HCT116 (cell line): Measurements from ENCODE around the gene SNAP47. TPM values are rescaled to one million over a fixed set of nuclear protein-coding genes. Genes with fewer than 3 reads are reported as not detected.

Experiments
- ATAC-seq: fragments of 200-7000 bp; cut with Tn5 transposase; 2 replicates; pipeline ENCODE4 v1.9.1; 2020; ENCODE audit warnings: mild to moderate bottlenecking, moderate library complexity
- BruUV-seq: library from RNA; stranded (reverse); fragments of 400-500 nt; replicated peaks from 2 replicates; lab custom pipeline; 2021; lab: Mats Ljungman, UMichigan
- CTCF ChIA-PET: fragments of 300-600 bp; sonication (Branson Sonifier 250); formaldehyde crosslinking; loops from one replicate; lab custom pipeline; 2021; ENCODE audit warnings: antibody characterized with exemption; lab: Charles Lee
- POLR2A ChIA-PET: fragments of 300-600, 350-600 bp; sonication (Branson Sonifier 250); formaldehyde crosslinking; loops from one replicate; lab custom pipeline; 2021; ENCODE audit warnings: antibody characterized with exemption; lab: Charles Lee
- RAD21 ChIA-PET, 2 experiments: fragments of 300-600 bp; sonication (Branson Sonifier 250); formaldehyde crosslinking; loops; one replicate each; lab custom pipeline; 2023; ENCODE audit warnings: low total read pairs in 2 of 2; ENCODE audit not compliant: uncharacterized antibody in 2 of 2, unreplicated experiment in 2 of 2, low non-redundant PET in 1 of 2; lab: Charles Lee
- DNase-seq: peaks from one replicate; pipeline ENCODE4 v3.0.0-alpha.2; 2010; ENCODE audit warnings: low read depth, low spot score
- H2AFZ ChIP-seq: fragments of 200-600 bp; shearing (Covaris generic), sonication (generic); 2 replicates; pipeline ENCODE4 v1.6.1; 2017; ENCODE audit warnings: low read depth, mixed run types, mixed read lengths, antibody characterized with exemption, low read length; ENCODE audit not compliant: poor library complexity, severe bottlenecking
- H3K27ac ChIP-seq: 2 replicates; pipeline ENCODE4 v1.5.1; 2012; ENCODE audit warnings: low read depth, low read length
- H3K27me3 ChIP-seq: fragments of 200-600 bp; sonication (generic); 2 replicates; pipeline ENCODE4 v1.6.1; 2016; ENCODE audit warnings: mixed run types, low read length, mixed read lengths; ENCODE audit not compliant: insufficient read depth
- H3K36me3 ChIP-seq, 2 experiments: fragments of 200-500 bp in 1 of 2; fragments of 200-600 bp in 1 of 2; sonication (Bioruptor generic) in 1 of 2; sonication (generic) in 1 of 2; 2 replicates each; pipeline versions ENCODE4 v1.5.1 to v1.6.1; 2014 to 2016; ENCODE audit warnings: low read length in 2 of 2, inconsistent platforms in 1 of 2, mixed read lengths in 1 of 2, mixed run types in 1 of 2; ENCODE audit not compliant: insufficient read depth in 2 of 2, control insufficient read depth in 1 of 2
- H3K4me1 ChIP-seq, 2 experiments: fragments of 200-600 bp in 1 of 2; sonication (generic) in 1 of 2; 2 replicates each; pipeline versions ENCODE4 v1.5.1 to v1.6.1; 2012 to 2017; ENCODE audit warnings: low read length in 2 of 2, inconsistent platforms in 1 of 2, mild to moderate bottlenecking in 1 of 2, mixed read lengths in 1 of 2, mixed run types in 1 of 2, moderate library complexity in 1 of 2; ENCODE audit not compliant: insufficient read depth in 2 of 2, control insufficient read depth in 1 of 2
- H3K4me2 ChIP-seq: fragments of 200-600 bp; sonication (generic); 2 replicates; pipeline ENCODE4 v1.6.1; 2017; ENCODE audit warnings: mixed run types, low read length, mixed read lengths
- H3K4me3 ChIP-seq, 2 experiments: fragments of 200-600 bp in 1 of 2; sonication (generic) in 1 of 2; replicated peaks in 1 of 2; 2 replicates each; pipeline ENCODE4 v1.5.1; 2011 to 2016; ENCODE audit warnings: low read length in 2 of 2, control low read depth in 1 of 2, low read depth in 1 of 2, mild to moderate bottlenecking in 1 of 2, mixed read lengths in 1 of 2, mixed run types in 1 of 2
- H3K79me2 ChIP-seq: fragments of 200-600 bp; sonication (generic); 2 replicates; pipeline ENCODE4 v1.6.1; 2017; ENCODE audit warnings: mild to moderate bottlenecking, mixed run types, low read length, moderate library complexity, mixed read lengths; ENCODE audit not compliant: insufficient read depth
- H3K9ac ChIP-seq: fragments of 200-600 bp; sonication (generic); 2 replicates; pipeline ENCODE4 v1.6.1; 2016; ENCODE audit warnings: low read length, mixed read lengths
- H3K9me2 ChIP-seq: fragments of 200-600 bp; sonication (generic), shearing (Covaris generic); 2 replicates; pipeline ENCODE4 v1.6.1; 2017; ENCODE audit warnings: mixed run types, mild to moderate bottlenecking, moderate library complexity; ENCODE audit not compliant: insufficient read depth
- H3K9me3 ChIP-seq, 2 experiments: fragments of 200-500 bp in 1 of 2; fragments of 200-600 bp in 1 of 2; sonication (Bioruptor generic) in 1 of 2; sonication (generic) in 1 of 2; 2 replicates each; pipeline ENCODE4 v1.6.1; 2014 to 2017; ENCODE audit warnings: low read length in 2 of 2, mixed read lengths in 2 of 2, inconsistent platforms in 1 of 2, low read depth in 1 of 2, mild to moderate bottlenecking in 1 of 2, mixed run types in 1 of 2, moderate library complexity in 1 of 2; ENCODE audit not compliant: control insufficient read depth in 1 of 2, insufficient read depth in 1 of 2
- H4K20me1 ChIP-seq: fragments of 200-600 bp; sonication (generic), shearing (Covaris generic); 2 replicates; pipeline ENCODE4 v1.6.1; 2017; ENCODE audit warnings: mixed run types, mild to moderate bottlenecking, moderate library complexity; ENCODE audit not compliant: insufficient read depth
- CBX3 ChIP-seq: IDR thresholded peaks from 2 replicates; pipeline ENCODE4 v1.6.1; 2012; ENCODE audit warnings: low read depth
- CTCF ChIP-seq, 3 experiments: fragments of 200-600 bp in 1 of 3; sonication (generic) in 1 of 3; IDR thresholded peaks in 2 of 3; conservative IDR thresholded peaks in 1 of 3; 2 replicates each; pipeline ENCODE4 v1.5.1; 2012 to 2017; ENCODE audit warnings: low read depth in 2 of 3, low read length in 2 of 3, antibody characterized with exemption in 1 of 3, borderline replicate concordance in 1 of 3, control low read depth in 1 of 3, mild to moderate bottlenecking in 1 of 3, mixed read lengths in 1 of 3, mixed run types in 1 of 3, moderate library complexity in 1 of 3; ENCODE audit not compliant: insufficient read depth in 1 of 3
- EGR1 ChIP-seq: IDR thresholded peaks from 2 replicates; pipeline ENCODE4 v1.6.1; 2012; ENCODE audit warnings: low read depth
- ELF1 ChIP-seq: IDR thresholded peaks from 2 replicates; pipeline ENCODE4 v1.6.1; 2012; ENCODE audit warnings: low read depth, borderline replicate concordance
- EZH2 ChIP-seq: fragments of 200-600 bp; sonication (generic); IDR thresholded peaks from 2 replicates; pipeline ENCODE4 v1.6.1; 2017; ENCODE audit warnings: antibody characterized with exemption, mixed run types
- EZH2phosphoT487 ChIP-seq: fragments of 200-600 bp; IDR thresholded peaks from 2 replicates; pipeline ENCODE4 v1.6.1; 2018; ENCODE audit warnings: antibody characterized with exemption, borderline replicate concordance
- FOSL1 ChIP-seq: IDR thresholded peaks from 2 replicates; pipeline ENCODE4 v1.6.1; 2012; ENCODE audit warnings: low read depth
- JUND ChIP-seq: IDR thresholded peaks from 2 replicates; pipeline ENCODE4 v1.6.1; 2012
- MAX ChIP-seq: IDR thresholded peaks from 2 replicates; pipeline ENCODE4 v1.6.1; 2012
- POLR2A ChIP-seq: IDR thresholded peaks from 2 replicates; pipeline ENCODE4 v1.7.0; 2011; ENCODE audit warnings: borderline replicate concordance; ENCODE audit not compliant: insufficient read depth, insufficient read length; ENCODE audit errors: extremely low read depth
- RAD21 ChIP-seq: IDR thresholded peaks from 2 replicates; pipeline ENCODE4 v1.6.1; 2012; ENCODE audit warnings: low read depth, mild to moderate bottlenecking
- REST ChIP-seq: IDR thresholded peaks from 2 replicates; pipeline ENCODE4 v1.6.1; 2012; ENCODE audit warnings: low read depth
- SIN3A ChIP-seq: IDR thresholded peaks from 2 replicates; pipeline ENCODE4 v1.6.1; 2012; ENCODE audit warnings: low read depth
- SP1 ChIP-seq: IDR thresholded peaks from 2 replicates; pipeline ENCODE4 v1.6.1; 2012; ENCODE audit warnings: low read depth
- TCF7L2 ChIP-seq: IDR thresholded peaks from 2 replicates; pipeline ENCODE4 v1.7.0; 2011; ENCODE audit warnings: borderline replicate concordance, inconsistent platforms; ENCODE audit not compliant: insufficient read depth, insufficient read length; ENCODE audit errors: extremely low read depth
- YY1 ChIP-seq: IDR thresholded peaks from 2 replicates; pipeline ENCODE4 v1.6.1; 2011; ENCODE audit warnings: low read length, low read depth, moderate library complexity, mild to moderate bottlenecking; ENCODE audit not compliant: insufficient replicate concordance; ENCODE audit errors: extremely low read depth
- ZBTB33 ChIP-seq: IDR thresholded peaks from 2 replicates; pipeline ENCODE4 v1.6.1; 2011; ENCODE audit warnings: mild to moderate bottlenecking, low read length, moderate library complexity; ENCODE audit not compliant: insufficient replicate concordance; ENCODE audit errors: extremely low read depth
- ZFX ChIP-seq: fragments of 450-650 bp; IDR thresholded peaks from 2 replicates; pipeline ENCODE4 v1.6.1; 2017
- ZNF274 ChIP-seq: fragments of 200-500 bp; sonication (Bioruptor generic); IDR thresholded peaks from 2 replicates; pipeline ENCODE4 v1.6.1; 2014; ENCODE audit warnings: mild to moderate bottlenecking, low read depth, low read length, inconsistent platforms
- intact Hi-C: fragments of 100-400 bp; cut with micrococcal nuclease; formaldehyde crosslinking; loops from 2 replicates; pipeline ENCODE4 v1.10.0; 2022
- total RNA-seq: library from RNA; stranded (reverse); gene quantifications from one replicate; pipeline ENCODE4 v1.2.1, GENCODE V29; 2021; ENCODE audit not compliant: unreplicated experiment

SNAP47 gene
- total RNA-seq, 1 experiment from 2014 or later, result 37.9 TPM

DNA sequence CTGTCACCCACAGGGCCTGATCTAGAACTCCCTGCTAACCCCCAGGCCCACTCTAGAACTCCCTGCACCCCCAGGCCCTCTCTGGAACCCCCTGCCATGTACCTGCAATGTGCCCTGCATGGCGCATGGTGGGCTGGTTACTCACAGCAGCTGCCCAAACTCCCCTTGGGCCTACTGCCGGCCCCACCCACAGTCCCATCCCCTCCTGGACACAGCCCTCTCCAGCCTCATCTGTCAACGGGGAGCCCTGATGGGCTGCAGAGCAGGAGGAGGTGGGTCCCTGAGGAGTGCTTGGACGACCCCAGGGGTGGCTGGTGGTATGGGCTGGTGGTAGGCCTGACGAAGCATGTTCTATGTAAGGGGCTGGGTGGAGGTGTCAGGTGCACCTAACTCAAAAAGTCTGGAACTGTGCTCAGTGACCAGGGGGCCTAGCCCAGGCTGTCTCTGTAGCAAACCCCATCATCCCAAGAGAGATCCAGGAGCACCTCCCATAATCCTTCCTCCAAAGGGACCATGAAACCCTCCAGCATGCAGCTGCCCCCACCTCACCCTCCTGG, 61.2 kb downstream of the SNAP47 start:
- intact Hi-C loops, result no loop called here
- CTCF ChIA-PET, result no interaction called here
- BruUV-seq, result no TSS peak

More for the DNA sequence above, 61.2 kb downstream of the SNAP47 start:
- no peaks in the 10 kb centered on the region for H4K20me1 ChIP-seq
- no peak for ATAC-seq
- H3K9me3 ChIP-seq, result no peaks in the 10 kb centered on the region
- ChIA-PET RAD21 (no interaction called here), POLR2A (no interaction called here)
- H2AFZ ChIP-seq, result no peak overlapping the region
- H3K79me2 ChIP-seq, result no peaks in the 10 kb centered on the region
- no peak for DNase-seq
- no peak overlapping the region for H3K27ac ChIP-seq
- no peak overlapping the region for H3K4me2 ChIP-seq
- H3K4me3 ChIP-seq, result no peak overlapping the region
- peaks cover 10 to 13% of the 10 kb centered on the region in 2 experiments for H3K4me1 ChIP-seq
- no peaks in the 10 kb centered on the region for H3K36me3 ChIP-seq
- no peaks in the 10 kb centered on the region for H3K27me3 ChIP-seq
- no peaks in the 10 kb centered on the region for H3K9me2 ChIP-seq
- no peak overlapping the region for H3K9ac ChIP-seq
- no peak for TF ChIP-seq EGR1
- TF ChIP-seq REST, result no peak
- TF ChIP-seq EZH2phosphoT487, result no peak
- no peak for TF ChIP-seq CBX3
- no peak for TF ChIP-seq RAD21
- no peak for TF ChIP-seq ZBTB33
- TF ChIP-seq TCF7L2, result no peak
- no peak for TF ChIP-seq JUND
- no peak for TF ChIP-seq ELF1
- TF ChIP-seq ZNF274, result no peak
- no peak for TF ChIP-seq EZH2
- no peak for TF ChIP-seq YY1
- TF ChIP-seq SIN3A, result no peak
- TF ChIP-seq POLR2A, result no peak
- no peak for TF ChIP-seq ZFX
- TF ChIP-seq FOSL1, result no peak
- TF ChIP-seq SP1, result no peak
- TF ChIP-seq CTCF (IDR thresholded peaks at IDR 0.05 in 2 of 3, conservative IDR thresholded peaks at IDR 0.05 in 1 of 3; ENCODE audit: borderline replicate concordance in 1 of 3, insufficient read depth in 1 of 3, low read depth in 2 of 3, low read length in 2 of 3), result no peak
- TF ChIP-seq MAX, result no peak
